Subcutaneous adipose tissue (tissue), 4 donors: ENCODE data around the gene NTN5. TPM values are rescaled to one million over a fixed set of nuclear protein-coding genes. Genes with fewer than 3 reads are reported as not detected.

Source experiments
- CTCF ChIP-seq: fragments of 450-650 bp; IDR thresholded peaks from one replicate; pipeline ENCODE4 v1.5.1; 2016; ENCODE audit warnings: low read depth, mild to moderate bottlenecking, control low read depth, antibody characterized with exemption, moderate library complexity
- total RNA-seq, 4 donors: library from RNA; depleted of rRNA; stranded (reverse); fragments of >200 nt; gene quantifications; one replicate each; pipeline ENCODE4 v1.1.0, GENCODE V29; 2016

Gene NTN5
- total RNA-seq, 4 donors from 2014 or later = 1.5 TPM; not detected in 3

GRCh38 chr19:48644355-48644754 is 28.5 kb downstream of the NTN5 start:
- TF ChIP-seq CTCF = no peak

- no peak for TF ChIP-seq CTCF
Observed at GRCh38 chr19:48642862-48643261, 30.0 kb downstream of the NTN5 start.

DNA sequence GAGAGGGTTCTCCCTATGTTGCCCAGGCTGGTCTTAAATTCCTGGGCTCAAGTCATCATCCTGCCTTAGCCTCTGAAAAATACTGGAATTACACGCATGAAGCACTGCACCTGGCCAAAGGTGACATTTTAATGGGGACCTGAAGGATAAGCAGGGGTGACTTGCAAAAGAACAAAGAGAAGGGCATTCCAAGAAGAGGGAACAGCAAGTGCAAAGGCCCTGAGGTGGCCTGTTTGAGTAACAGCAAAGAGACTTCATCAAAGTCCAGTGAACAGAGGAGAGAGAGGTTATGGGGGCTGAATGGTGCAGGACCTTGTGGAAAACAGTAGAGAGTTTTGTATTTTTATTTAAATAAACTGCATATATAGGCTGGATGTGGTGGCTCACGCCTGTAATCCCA is 31.0 kb downstream of the NTN5 start:
- no peak for TF ChIP-seq CTCF

GRCh38 chr19:48639483-48640375 is 33.1 kb downstream of the NTN5 start:
- TF ChIP-seq CTCF = no peak

DNA sequence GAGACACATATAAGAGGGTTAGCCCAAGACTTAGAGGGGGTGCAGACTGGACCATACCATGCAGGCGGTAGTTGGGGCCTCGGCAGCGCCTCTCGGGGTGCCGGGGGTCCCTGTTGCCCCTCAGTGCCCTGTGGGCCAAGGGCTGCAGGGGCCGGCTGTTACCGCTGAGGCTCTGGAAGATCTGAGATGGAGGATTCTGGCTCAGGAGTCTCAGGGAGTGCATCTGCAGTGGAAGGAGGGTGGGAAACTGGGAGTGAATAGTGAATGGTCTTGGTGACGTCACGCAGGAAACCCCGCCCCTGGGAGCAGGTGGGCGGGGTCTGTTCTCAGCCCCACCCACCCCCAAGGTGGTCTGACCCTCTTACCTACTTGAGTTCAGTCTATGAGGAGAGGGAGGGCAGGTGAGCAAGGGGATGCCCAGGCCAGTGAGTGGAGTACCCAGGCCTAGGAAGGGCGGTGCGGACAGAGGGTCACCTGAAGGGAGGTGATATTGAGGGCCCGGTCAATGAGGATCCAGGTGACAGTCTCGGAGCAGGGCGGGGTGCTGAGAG is 33.9 kb downstream of the NTN5 start:
- no peak for TF ChIP-seq CTCF

DNA sequence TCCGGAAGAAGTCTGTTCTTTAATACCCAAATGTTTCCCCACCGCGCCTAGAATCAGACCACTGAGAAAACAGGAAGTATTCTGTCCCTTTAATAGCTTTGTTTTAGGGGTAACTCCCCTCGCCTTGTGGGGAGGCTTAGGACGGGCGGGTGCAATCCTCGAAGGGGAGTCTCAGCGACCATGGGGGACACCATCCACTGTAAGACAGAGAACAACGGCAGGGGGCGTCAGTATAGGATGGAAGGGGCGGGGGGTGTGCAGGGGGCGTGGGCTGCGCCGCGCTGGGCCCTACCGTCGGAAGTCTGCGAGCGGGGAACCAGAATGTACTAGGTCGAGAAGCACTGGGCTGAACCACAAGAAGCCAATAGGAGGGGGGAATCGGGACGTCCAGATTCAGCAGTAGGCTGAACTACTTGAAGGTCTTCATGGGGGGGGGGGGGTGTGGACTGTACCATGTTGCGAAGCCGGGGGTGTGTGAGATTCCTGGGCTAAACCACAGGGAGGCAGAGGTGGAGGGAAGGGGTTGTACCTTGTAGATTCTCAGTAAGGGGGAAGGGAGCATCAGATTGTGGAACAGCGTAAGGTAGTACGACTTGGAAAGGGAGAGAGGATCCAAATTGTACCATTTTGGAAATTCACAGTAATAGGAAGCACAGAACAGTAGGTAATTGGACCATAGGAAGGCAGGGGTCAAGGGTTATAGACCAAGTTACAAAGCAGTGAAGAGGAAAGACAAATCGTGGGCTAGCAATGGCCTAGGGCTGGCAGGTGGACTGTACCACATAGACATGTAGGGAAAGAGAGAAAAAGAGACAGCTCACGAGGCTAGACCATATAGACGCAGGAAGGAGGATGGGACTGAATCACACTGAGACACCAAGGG is 34.6 kb downstream of the NTN5 start:
- no peak for TF ChIP-seq CTCF

DNA sequence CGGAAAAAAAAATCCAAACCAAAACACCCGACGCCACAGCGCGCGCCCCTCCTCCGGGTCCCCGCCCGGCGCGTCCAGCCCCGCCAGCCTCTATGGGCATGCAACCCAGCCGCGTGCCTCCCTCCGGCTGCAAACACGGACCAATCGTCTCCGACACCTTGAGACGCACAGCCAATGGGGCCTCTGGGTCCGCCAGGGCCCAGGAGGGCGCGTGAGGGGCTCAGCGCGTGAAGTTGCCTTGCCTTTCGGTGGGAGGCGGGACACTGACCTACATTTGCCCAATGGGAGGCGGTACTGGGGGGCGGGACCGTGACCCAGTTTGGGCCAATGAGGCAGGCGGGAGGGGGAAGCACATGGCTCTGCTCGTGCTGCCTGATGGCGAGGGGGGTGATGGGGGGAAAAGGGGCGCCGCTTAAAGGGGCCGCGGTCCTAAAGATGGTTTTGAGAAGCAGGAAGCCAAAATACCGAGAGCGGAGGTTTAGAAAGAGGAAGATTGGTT is 35.3 kb downstream of the NTN5 start:
- no peak for TF ChIP-seq CTCF
